Smooth muscle cell (in vitro differentiated cells): Measurements from ENCODE around the gene ADAM22. TPM values are rescaled to one million over a fixed set of nuclear protein-coding genes. Genes with fewer than 3 reads are reported as not detected.

ENCODE experiments used
- DNase-seq: peaks from one replicate; lab custom pipeline; 2025; ENCODE audit not compliant: unreplicated experiment; lab: John Stamatoyannopoulos, UW
- H2AFZ ChIP-seq: fragments of 200-600 bp; sonication (generic); 2 replicates; pipeline ENCODE4 v1.6.0; 2016; ENCODE audit warnings: antibody characterized with exemption, low read depth, mild to moderate bottlenecking
- H3F3A ChIP-seq: fragments of 200-600 bp; sonication (generic); 2 replicates; pipeline ENCODE4 v1.6.0; 2017; ENCODE audit warnings: antibody characterized with exemption, low read depth
- H3K27ac ChIP-seq: fragments of 200-600 bp; sonication (generic); 2 replicates; pipeline ENCODE4 v1.5.1; 2016; ENCODE audit warnings: low read depth, mild to moderate bottlenecking
- H3K27me3 ChIP-seq: fragments of 200-600 bp; sonication (generic); 2 replicates; pipeline ENCODE4 v1.6.1; 2016; ENCODE audit warnings: low read depth, mild to moderate bottlenecking
- H3K36me3 ChIP-seq: fragments of 200-600 bp; sonication (generic); 2 replicates; pipeline ENCODE4 v1.5.1; 2016; ENCODE audit warnings: low read depth
- H3K4me1 ChIP-seq: fragments of 200-600 bp; sonication (generic); 2 replicates; pipeline ENCODE4 v1.5.1; 2016; ENCODE audit warnings: low read depth
- H3K4me2 ChIP-seq: fragments of 200-600 bp; sonication (generic); 2 replicates; pipeline ENCODE4 v1.6.0; 2016; ENCODE audit warnings: mild to moderate bottlenecking
- H3K4me3 ChIP-seq: fragments of 200-600 bp; sonication (generic); 2 replicates; pipeline ENCODE4 v1.5.1; 2016; ENCODE audit warnings: mild to moderate bottlenecking
- H3K79me2 ChIP-seq: fragments of 200-600 bp; sonication (generic); 2 replicates; pipeline ENCODE4 v1.6.0; 2016; ENCODE audit warnings: low read depth, mild to moderate bottlenecking
- H3K9ac ChIP-seq: fragments of 200-600 bp; sonication (generic); 2 replicates; pipeline ENCODE4 v1.6.0; 2016; ENCODE audit warnings: low read depth
- H3K9me3 ChIP-seq: fragments of 200-600 bp; sonication (generic); replicated peaks from 2 replicates; pipeline ENCODE4 v1.5.1; 2016; ENCODE audit warnings: low read depth
- H4K20me1 ChIP-seq: fragments of 200-600 bp; sonication (generic); 2 replicates; pipeline ENCODE4 v1.6.0; 2016; ENCODE audit warnings: low read depth
- WGBS: methylation state at CpG from one replicate; pipeline ENCODE4 v1.1.7; 2016; ENCODE audit warnings: low lambda C conversion rate; 5-methylcytosine and 5-hydroxymethylcytosine counted together
- polyA plus RNA-seq: library from polyadenylated mRNA; unstranded; fragments of >200 nt; fragmentation: Nextera tagmentation; extraction: Ambion mirVana; gene quantifications from 2 replicates; pipeline ENCODE4 v1.2.1, GENCODE V29; 2016
- total RNA-seq: library from RNA; depleted of rRNA; stranded (reverse); fragments of >200 nt; gene quantifications from 2 replicates; pipeline ENCODE4 v1.2.3, GENCODE V29; 2014
- TF ChIP-seq, protein P1 (sequence below): fragments of 200-600 bp; sonication (generic); IDR thresholded peaks from 2 replicates; pipeline ENCODE4 v1.5.1; 2017; ENCODE audit warnings: borderline replicate concordance, mild to moderate bottlenecking, antibody characterized with exemption; ENCODE audit not compliant: insufficient read depth, poor library complexity, severe bottlenecking

The ADAM22 gene
- total and polyA plus RNA-seq, 2 experiments from 2014 or later, result 0.10 to 0.22 TPM

DNA sequence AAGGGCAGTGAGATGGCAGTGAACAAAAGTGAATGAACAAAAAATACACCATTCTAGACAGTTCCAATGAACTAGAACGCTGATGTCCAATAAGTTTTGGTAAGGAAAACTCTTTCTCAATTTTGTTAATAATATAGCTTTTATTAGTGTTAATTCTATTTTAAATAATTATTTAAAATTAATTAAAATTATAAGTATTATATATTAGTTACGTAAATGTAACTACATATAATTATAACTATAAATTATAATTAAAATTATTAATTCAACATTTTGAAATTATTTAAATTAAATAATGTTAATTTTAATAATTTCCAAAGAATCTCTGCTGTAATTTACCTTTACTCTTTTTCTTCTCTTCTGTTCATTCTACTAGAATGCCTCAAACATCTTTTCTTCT lies 280.4 kb downstream of the ADAM22 start:
- TF ChIP-seq, protein P1, sequence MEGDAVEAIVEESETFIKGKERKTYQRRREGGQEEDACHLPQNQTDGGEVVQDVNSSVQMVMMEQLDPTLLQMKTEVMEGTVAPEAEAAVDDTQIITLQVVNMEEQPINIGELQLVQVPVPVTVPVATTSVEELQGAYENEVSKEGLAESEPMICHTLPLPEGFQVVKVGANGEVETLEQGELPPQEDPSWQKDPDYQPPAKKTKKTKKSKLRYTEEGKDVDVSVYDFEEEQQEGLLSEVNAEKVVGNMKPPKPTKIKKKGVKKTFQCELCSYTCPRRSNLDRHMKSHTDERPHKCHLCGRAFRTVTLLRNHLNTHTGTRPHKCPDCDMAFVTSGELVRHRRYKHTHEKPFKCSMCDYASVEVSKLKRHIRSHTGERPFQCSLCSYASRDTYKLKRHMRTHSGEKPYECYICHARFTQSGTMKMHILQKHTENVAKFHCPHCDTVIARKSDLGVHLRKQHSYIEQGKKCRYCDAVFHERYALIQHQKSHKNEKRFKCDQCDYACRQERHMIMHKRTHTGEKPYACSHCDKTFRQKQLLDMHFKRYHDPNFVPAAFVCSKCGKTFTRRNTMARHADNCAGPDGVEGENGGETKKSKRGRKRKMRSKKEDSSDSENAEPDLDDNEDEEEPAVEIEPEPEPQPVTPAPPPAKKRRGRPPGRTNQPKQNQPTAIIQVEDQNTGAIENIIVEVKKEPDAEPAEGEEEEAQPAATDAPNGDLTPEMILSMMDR, result no peak
- Histone ChIP-seq H4K20me1 (peaks cover 28% of the 10 kb centered on the region), H3F3A (no peaks in the 10 kb centered on the region), H3K36me3 (peaks cover 5% of the 10 kb centered on the region), H3K27ac (no peak overlapping the region), H3K9ac (no peak overlapping the region), H3K9me3 (no peaks in the 10 kb centered on the region), H3K79me2 (peaks cover 38% of the 10 kb centered on the region), H3K4me2 (no peak overlapping the region), H3K4me1 (peaks cover 10% of the 10 kb centered on the region), H3K27me3 (no peaks in the 10 kb centered on the region), H2AFZ (no peak overlapping the region), H3K4me3 (no peak overlapping the region)
- 98% methylated on average over 2 of the region's 2 CpGs for WGBS
- no peak for DNase-seq

DNA sequence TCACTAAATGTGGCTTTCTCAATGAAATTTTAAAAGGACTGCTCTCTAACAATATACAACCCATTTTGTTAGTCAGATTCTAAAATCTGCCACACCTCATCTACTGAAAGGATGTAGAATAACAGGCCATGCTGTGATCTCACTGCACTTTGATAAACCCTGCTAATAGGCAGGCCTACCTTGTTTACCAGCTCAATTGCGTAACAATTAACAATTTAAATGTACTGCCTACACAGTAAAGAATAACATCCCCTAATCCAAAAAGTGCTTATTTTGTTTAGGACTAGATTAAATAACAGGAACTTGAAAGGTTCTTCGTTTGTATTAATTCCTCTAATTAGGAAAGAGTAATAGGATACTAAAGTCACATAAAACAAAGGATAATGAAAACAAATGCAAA lies 281.2 kb downstream of the ADAM22 start:
- Histone ChIP-seq H3K79me2 (peaks cover 41% of the 10 kb centered on the region), H3K9ac (no peak overlapping the region), H3K4me1 (peaks cover 10% of the 10 kb centered on the region), H3K27me3 (no peaks in the 10 kb centered on the region), H3K9me3 (no peaks in the 10 kb centered on the region), H3K4me3 (no peak overlapping the region), H3K4me2 (no peak overlapping the region), H4K20me1 (peaks cover 28% of the 10 kb centered on the region), H3F3A (no peaks in the 10 kb centered on the region), H2AFZ (no peak overlapping the region), H3K36me3 (peaks cover 5% of the 10 kb centered on the region), H3K27ac (no peak overlapping the region)
- 95% methylated on average over 2 of the region's 2 CpGs for WGBS
- TF ChIP-seq, protein P1, result no peak
- DNase-seq, result no peak

DNA sequence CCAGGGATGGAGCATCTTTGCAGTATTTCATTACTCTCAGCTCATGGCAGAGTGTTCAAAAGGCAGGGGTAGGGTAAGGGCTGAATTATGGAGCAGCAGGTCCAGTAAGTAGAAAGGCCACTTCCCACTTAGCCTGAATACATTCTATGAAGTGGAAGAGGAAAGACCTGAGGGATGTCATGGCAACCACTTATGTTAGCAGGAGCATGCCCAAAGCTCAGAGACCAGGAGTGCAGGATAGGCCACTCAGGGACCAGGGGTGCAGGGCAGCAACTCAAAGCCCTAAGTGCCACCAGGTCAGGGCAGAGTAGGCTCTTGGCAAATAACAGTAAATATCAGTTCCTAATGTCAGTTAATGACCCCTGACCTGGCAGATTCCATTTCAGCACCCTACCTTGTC lies 282.2 kb downstream of the ADAM22 start:
- H3K27ac ChIP-seq, result no peak overlapping the region
- peaks cover 41% of the 10 kb centered on the region for H3K79me2 ChIP-seq
- no peaks in the 10 kb centered on the region for H3K9me3 ChIP-seq
- no peaks in the 10 kb centered on the region for H3F3A ChIP-seq
- no peak overlapping the region for H2AFZ ChIP-seq
- H3K27me3 ChIP-seq, result no peaks in the 10 kb centered on the region
- H3K4me2 ChIP-seq, result no peak overlapping the region
- H3K4me3 ChIP-seq, result no peak overlapping the region
- TF ChIP-seq, protein P1, result no peak
- peaks cover 14% of the 10 kb centered on the region for H3K4me1 ChIP-seq
- H3K9ac ChIP-seq, result no peak overlapping the region
- peaks cover 28% of the 10 kb centered on the region for H4K20me1 ChIP-seq
- DNase-seq, result no peak
- peaks cover 5% of the 10 kb centered on the region for H3K36me3 ChIP-seq

DNA sequence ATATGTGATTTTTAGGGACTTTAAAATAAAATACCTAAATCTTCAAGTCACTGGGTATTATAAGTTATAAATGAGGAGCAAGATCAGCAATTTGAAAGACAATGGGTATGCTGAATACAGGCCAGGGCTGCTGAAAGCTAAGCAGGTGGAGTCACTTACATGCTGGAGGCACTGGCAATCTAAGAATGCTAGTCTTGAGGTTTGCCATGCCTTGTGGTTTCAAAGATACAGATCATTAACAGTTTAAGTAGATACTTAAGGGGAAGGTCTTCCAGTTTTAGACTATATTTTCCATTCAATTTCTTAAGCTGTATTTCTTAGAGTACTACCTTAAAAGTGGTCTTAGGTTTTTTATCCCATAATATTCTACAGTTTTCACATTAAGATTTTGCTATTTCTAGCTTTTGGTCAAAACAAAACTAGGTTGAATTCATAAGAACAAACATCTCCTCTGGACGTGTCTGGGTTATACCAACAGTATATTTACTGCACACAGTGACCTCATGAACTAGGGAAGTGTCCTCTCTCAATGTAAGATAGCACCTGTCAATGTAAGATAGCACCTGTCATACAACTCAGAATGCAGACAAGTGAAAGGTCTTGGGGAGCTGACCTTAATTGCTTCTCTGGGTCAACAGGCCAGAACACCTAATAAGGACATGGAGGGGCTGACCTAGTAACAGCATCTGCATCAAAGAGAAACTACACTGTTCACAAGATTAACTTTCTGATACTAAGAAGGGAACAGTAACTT lies 283.8 kb downstream of the ADAM22 start:
- peaks cover 28% of the 10 kb centered on the region for H4K20me1 ChIP-seq
- peak overlapping the region; percentile 99 for H3K9ac ChIP-seq
- H2AFZ ChIP-seq, result no peak overlapping the region
- DNase-seq, result no peak
- WGBS, result 45% methylated on average over 1 of the region's 1 CpG
- H3K4me2 ChIP-seq, result peak overlapping the region; percentile 87
- TF ChIP-seq, protein P1, result no peak
- no peaks in the 10 kb centered on the region for H3F3A ChIP-seq
- H3K4me1 ChIP-seq, result peaks cover 14% of the 10 kb centered on the region
- no peaks in the 10 kb centered on the region for H3K27me3 ChIP-seq
- peaks cover 41% of the 10 kb centered on the region for H3K79me2 ChIP-seq
- no peaks in the 10 kb centered on the region for H3K9me3 ChIP-seq
- peaks cover 5% of the 10 kb centered on the region for H3K36me3 ChIP-seq
- H3K27ac ChIP-seq, result no peak overlapping the region
- peak overlapping the region; percentile 97 for H3K4me3 ChIP-seq
